ENCODE results near the gene SLC1A3.

SLC1A3 gene

GRCh38 chr5:36726317-36726716 lies 119.9 kb downstream of the SLC1A3 start:
- H3K27me3 ChIP-seq (ENCODE audit: insufficient read depth, poor library complexity, severe bottlenecking), result no peaks in the 10 kb centered on the region
- no peak overlapping the region for H3K27ac ChIP-seq (replicated peaks)
- no peak overlapping the region for H3K4me3 ChIP-seq (replicated peaks; ENCODE audit: insufficient read depth, low read length)
- TF ChIP-seq, protein P1, sequence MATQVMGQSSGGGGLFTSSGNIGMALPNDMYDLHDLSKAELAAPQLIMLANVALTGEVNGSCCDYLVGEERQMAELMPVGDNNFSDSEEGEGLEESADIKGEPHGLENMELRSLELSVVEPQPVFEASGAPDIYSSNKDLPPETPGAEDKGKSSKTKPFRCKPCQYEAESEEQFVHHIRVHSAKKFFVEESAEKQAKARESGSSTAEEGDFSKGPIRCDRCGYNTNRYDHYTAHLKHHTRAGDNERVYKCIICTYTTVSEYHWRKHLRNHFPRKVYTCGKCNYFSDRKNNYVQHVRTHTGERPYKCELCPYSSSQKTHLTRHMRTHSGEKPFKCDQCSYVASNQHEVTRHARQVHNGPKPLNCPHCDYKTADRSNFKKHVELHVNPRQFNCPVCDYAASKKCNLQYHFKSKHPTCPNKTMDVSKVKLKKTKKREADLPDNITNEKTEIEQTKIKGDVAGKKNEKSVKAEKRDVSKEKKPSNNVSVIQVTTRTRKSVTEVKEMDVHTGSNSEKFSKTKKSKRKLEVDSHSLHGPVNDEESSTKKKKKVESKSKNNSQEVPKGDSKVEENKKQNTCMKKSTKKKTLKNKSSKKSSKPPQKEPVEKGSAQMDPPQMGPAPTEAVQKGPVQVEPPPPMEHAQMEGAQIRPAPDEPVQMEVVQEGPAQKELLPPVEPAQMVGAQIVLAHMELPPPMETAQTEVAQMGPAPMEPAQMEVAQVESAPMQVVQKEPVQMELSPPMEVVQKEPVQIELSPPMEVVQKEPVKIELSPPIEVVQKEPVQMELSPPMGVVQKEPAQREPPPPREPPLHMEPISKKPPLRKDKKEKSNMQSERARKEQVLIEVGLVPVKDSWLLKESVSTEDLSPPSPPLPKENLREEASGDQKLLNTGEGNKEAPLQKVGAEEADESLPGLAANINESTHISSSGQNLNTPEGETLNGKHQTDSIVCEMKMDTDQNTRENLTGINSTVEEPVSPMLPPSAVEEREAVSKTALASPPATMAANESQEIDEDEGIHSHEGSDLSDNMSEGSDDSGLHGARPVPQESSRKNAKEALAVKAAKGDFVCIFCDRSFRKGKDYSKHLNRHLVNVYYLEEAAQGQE (IDR thresholded peaks at IDR 0.05; ENCODE audit: insufficient replicate concordance, low read depth), result no peak
- TF ChIP-seq, protein P2, sequence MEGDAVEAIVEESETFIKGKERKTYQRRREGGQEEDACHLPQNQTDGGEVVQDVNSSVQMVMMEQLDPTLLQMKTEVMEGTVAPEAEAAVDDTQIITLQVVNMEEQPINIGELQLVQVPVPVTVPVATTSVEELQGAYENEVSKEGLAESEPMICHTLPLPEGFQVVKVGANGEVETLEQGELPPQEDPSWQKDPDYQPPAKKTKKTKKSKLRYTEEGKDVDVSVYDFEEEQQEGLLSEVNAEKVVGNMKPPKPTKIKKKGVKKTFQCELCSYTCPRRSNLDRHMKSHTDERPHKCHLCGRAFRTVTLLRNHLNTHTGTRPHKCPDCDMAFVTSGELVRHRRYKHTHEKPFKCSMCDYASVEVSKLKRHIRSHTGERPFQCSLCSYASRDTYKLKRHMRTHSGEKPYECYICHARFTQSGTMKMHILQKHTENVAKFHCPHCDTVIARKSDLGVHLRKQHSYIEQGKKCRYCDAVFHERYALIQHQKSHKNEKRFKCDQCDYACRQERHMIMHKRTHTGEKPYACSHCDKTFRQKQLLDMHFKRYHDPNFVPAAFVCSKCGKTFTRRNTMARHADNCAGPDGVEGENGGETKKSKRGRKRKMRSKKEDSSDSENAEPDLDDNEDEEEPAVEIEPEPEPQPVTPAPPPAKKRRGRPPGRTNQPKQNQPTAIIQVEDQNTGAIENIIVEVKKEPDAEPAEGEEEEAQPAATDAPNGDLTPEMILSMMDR (IDR thresholded peaks at IDR 0.05; ENCODE audit: insufficient read depth, low read length), result no peak
- TF ChIP-seq SPI1 (IDR thresholded peaks at IDR 0.05; ENCODE audit: borderline replicate concordance, low read depth), result no peak
- no peak for TF ChIP-seq POLR2AphosphoS5 (IDR thresholded peaks at IDR 0.05; ENCODE audit: low read depth)
- TF ChIP-seq GABPA (IDR thresholded peaks at IDR 0.05; ENCODE audit: low read depth), result no peak
- no peak for DNase-seq (ENCODE audit: low read depth in 1 of 2, low spot score in 1 of 2)

- H3K27ac ChIP-seq (replicated peaks), result no peak overlapping the region
- TF ChIP-seq SPI1 (IDR thresholded peaks at IDR 0.05; ENCODE audit: borderline replicate concordance, low read depth) (no peak), GABPA (IDR thresholded peaks at IDR 0.05; ENCODE audit: low read depth) (no peak), POLR2AphosphoS5 (IDR thresholded peaks at IDR 0.05; ENCODE audit: low read depth) (no peak)
- TF ChIP-seq, protein P1 (IDR thresholded peaks at IDR 0.05; ENCODE audit: insufficient replicate concordance, low read depth), result no peak
- TF ChIP-seq, protein P2 (IDR thresholded peaks at IDR 0.05; ENCODE audit: insufficient read depth, low read length), result no peak
- H3K4me3 ChIP-seq (replicated peaks; ENCODE audit: insufficient read depth, low read length), result no peak overlapping the region
- no peaks in the 10 kb centered on the region for H3K27me3 ChIP-seq (ENCODE audit: insufficient read depth, poor library complexity, severe bottlenecking)
- no peak for DNase-seq (ENCODE audit: low read depth in 1 of 2, low spot score in 1 of 2)
Measured at GRCh38 chr5:36726767-36727166, 120.4 kb downstream of the SLC1A3 start.

DNA sequence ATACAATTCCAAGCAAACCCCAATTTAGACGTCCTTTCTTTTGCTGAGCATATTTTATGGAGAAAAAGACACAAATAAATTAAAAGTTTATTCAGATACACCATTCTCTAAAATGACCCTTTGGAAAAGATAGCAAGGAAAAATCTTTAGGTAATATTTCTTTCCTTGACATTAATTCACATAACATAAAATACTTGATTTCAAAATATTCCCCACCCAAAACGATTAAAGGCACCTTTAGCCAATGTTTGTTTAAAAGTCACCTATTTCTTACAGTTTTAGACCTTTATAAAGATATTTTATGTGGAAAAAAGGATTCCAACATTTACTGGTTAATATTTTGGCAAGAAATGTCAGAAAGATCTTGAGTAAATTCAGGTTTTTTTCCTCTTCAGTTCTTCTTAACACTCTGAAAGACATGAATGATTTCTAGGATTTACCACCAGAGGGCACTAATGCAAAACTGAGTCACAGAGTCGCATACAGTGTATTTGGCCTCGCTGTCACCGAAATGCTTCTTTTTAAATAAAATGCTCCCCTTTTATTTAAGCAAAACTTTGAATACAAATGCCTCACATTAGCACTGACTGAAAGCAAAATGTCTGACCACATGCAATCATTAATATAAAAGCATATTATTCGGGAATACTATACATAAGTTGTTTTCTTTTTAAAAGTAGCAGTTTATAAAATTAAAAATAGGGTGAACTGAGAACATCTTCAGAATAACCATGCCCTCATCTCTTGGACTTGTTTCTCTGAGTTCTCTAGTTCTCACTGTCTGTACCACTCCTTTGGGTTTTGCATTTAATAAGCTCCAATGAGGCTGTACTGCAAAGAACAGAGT lies 122.5 kb downstream of the SLC1A3 start:
- peak; percentile 51 to 52 for DNase-seq (ENCODE audit: low read depth in 1 of 2, low spot score in 1 of 2)
- TF ChIP-seq POLR2AphosphoS5 (IDR thresholded peaks at IDR 0.05; ENCODE audit: low read depth), result no peak
- TF ChIP-seq, protein P2 (IDR thresholded peaks at IDR 0.05; ENCODE audit: insufficient read depth, low read length), result peak; percentile 39
- Histone ChIP-seq H3K27ac (replicated peaks) (no peak overlapping the region), H3K27me3 (ENCODE audit: insufficient read depth, poor library complexity, severe bottlenecking) (no peaks in the 10 kb centered on the region), H3K4me3 (replicated peaks; ENCODE audit: insufficient read depth, low read length) (no peak overlapping the region)

All from HL-60 (cell line).